ENCODE measurements around the gene CX3CR1. TPM values are rescaled to one million over a fixed set of nuclear protein-coding genes. Genes with fewer than 3 reads are reported as not detected.
A peak's percentile ranks its signal among the peaks of the same experiment; 100 is the strongest.

CX3CR1 gene
- total and polyA plus RNA-seq, 10 of the 15 experiments (the other 5 are each of a cell fraction or from before 2014, with no cell fraction given), result 0.05 to 0.53 (median 0.15) TPM

GRCh38 chr3:39216176-39216790, 63.6 kb downstream of the CX3CR1 start (continued):
- TF ChIP-seq CEBPZ (IDR thresholded peaks at IDR 0.05; ENCODE audit: low read depth, low read length) (no peak), SMAD5 (IDR thresholded peaks at IDR 0.05; ENCODE audit: low read depth) (no peak), WRNIP1 (IDR thresholded peaks at IDR 0.05; ENCODE audit: borderline replicate concordance, low read depth, low read length) (no peak), ATF2 (IDR thresholded peaks at IDR 0.05; ENCODE audit: low read length) (peak; percentile 90), CEBPB (IDR thresholded peaks at IDR 0.05; ENCODE audit: borderline replicate concordance in 1 of 2, low read depth in 2 of 2, low read length in 2 of 2) (0 out of 4 replicates have a peak, but pooled peaks of 1 of the 2 experiments have one; percentile 71), ATF3 (IDR thresholded peaks at IDR 0.05; ENCODE audit: borderline replicate concordance, extremely low read depth, low read depth, low read length) (no peak), IKZF2 (IDR thresholded peaks at IDR 0.05) (peak; percentile 98 to 99), SUPT20H (IDR thresholded peaks at IDR 0.05; ENCODE audit: borderline replicate concordance, control insufficient read depth, low read depth, low read length) (no peak), EED (IDR thresholded peaks at IDR 0.05; ENCODE audit: low read depth) (peak; percentile 99), HCFC1 (IDR thresholded peaks at IDR 0.05; ENCODE audit: low read length) (no peak), EGR1 (IDR thresholded peaks at IDR 0.05; ENCODE audit: borderline replicate concordance in 1 of 2, low read depth in 2 of 2, low read length in 2 of 2) (no peak), DPF2 (IDR thresholded peaks at IDR 0.05) (peak; percentile 93), PBX3 (IDR thresholded peaks at IDR 0.05; ENCODE audit: insufficient replicate concordance, low read depth, low read length) (no peak), MEF2B (IDR thresholded peaks at IDR 0.05; ENCODE audit: partially characterized antibody, poor library complexity, severe bottlenecking) (peak; percentile 19), ZSCAN29 (IDR thresholded peaks at IDR 0.05) (no peak), MAX (IDR thresholded peaks at IDR 0.05; ENCODE audit: low read depth, low read length) (no peak), USF1 (IDR thresholded peaks at IDR 0.05; ENCODE audit: borderline replicate concordance, extremely low read length, insufficient read depth, low read depth, low read length) (no peak), RELA (IDR thresholded peaks at IDR 0.05; ENCODE audit: borderline replicate concordance, partially characterized antibody) (no peak), JUND (IDR thresholded peaks at IDR 0.05; ENCODE audit: low read depth, low read length) (no peak), IRF5 (IDR thresholded peaks at IDR 0.05; ENCODE audit: borderline replicate concordance) (0 out of 2 replicates have a peak, but pooled peaks have one; percentile 26), NBN (IDR thresholded peaks at IDR 0.05) (peak; percentile 88)
